HG02610 (cell line): ENCODE data around the gene EFCAB10.
"Not testable (repeated sequence)": the region's sequence is repeated elsewhere in the genome, so short reads cannot be mapped to it uniquely, and the experiment has no call there.

Experiments
- ATAC-seq: cut with Tn5 transposase; IDR thresholded peaks from one replicate; pipeline ENCODE4 v1.9.1; 2021; ENCODE audit warnings: mild to moderate bottlenecking, moderate library complexity; ENCODE audit not compliant: unreplicated experiment

The EFCAB10 gene

GRCh38 chr7:105599551-105599950 lies 18.3 kb upstream of the EFCAB10 start:
- no peak for ATAC-seq

- ATAC-seq, result not testable (repeated sequence)
These were observed 17.8 kb upstream of the EFCAB10 start for GRCh38 chr7:105599080-105599479.

GRCh38 chr7:105596866-105597265 lies 15.6 kb upstream of the EFCAB10 start:
- ATAC-seq, result no peak

- ATAC-seq, result no peak
These were observed 12.7 kb upstream of the EFCAB10 start for GRCh38 chr7:105594034-105594433.

GRCh38 chr7:105591522-105591921 lies 10.2 kb upstream of the EFCAB10 start:
- no peak for ATAC-seq

GRCh38 chr7:105590793-105591192 lies 9.5 kb upstream of the EFCAB10 start:
- no peak for ATAC-seq

GRCh38 chr7:105589356-105590077 lies 8.2 kb upstream of the EFCAB10 start:
- ATAC-seq, result peak; percentile 82

- ATAC-seq, result no peak
These were observed 6.8 kb upstream of the EFCAB10 start for GRCh38 chr7:105587909-105588635.

- peak; percentile 51 for ATAC-seq
These were observed 4.7 kb upstream of the EFCAB10 start for GRCh38 chr7:105585850-105586500.

GRCh38 chr7:105584165-105584564 lies 2.9 kb upstream of the EFCAB10 start:
- ATAC-seq, result no peak

- no peak for ATAC-seq
These were observed 1.8 kb upstream of the EFCAB10 start for GRCh38 chr7:105583061-105583460.

- ATAC-seq, result no peak
These were observed 1.1 kb downstream of the EFCAB10 start for GRCh38 chr7:105580022-105580740.

GRCh38 chr7:105578496-105578895 lies 2.8 kb downstream of the EFCAB10 start:
- no peak for ATAC-seq

GRCh38 chr7:105577251-105577650 lies 4.0 kb downstream of the EFCAB10 start:
- ATAC-seq, result no peak

- no peak for ATAC-seq
These were observed 9.4 kb downstream of the EFCAB10 start for GRCh38 chr7:105571891-105572290.

- ATAC-seq, result no peak
These were observed 13.5 kb downstream of the EFCAB10 start for GRCh38 chr7:105567821-105568220.

GRCh38 chr7:105567024-105567423 lies 14.3 kb downstream of the EFCAB10 start:
- ATAC-seq, result no peak

GRCh38 chr7:105565190-105565589 lies 16.1 kb downstream of the EFCAB10 start:
- ATAC-seq, result no peak

GRCh38 chr7:105559926-105560325 lies 21.4 kb downstream of the EFCAB10 start:
- ATAC-seq, result no peak

- ATAC-seq, result no peak
These were observed 43.0 kb downstream of the EFCAB10 start for GRCh38 chr7:105538339-105538738.
